GM19438 (cell line): ENCODE measurements around the gene TUBGCP3.
"Not testable (repeated sequence)": the region's sequence is repeated elsewhere in the genome, so short reads cannot be mapped to it uniquely, and the experiment has no call there.

Source experiments
- ATAC-seq: cut with Tn5 transposase; IDR thresholded peaks from one replicate; pipeline ENCODE4 v1.9.1; 2021; ENCODE audit warnings: low read depth; ENCODE audit not compliant: unreplicated experiment

Gene TUBGCP3

DNA sequence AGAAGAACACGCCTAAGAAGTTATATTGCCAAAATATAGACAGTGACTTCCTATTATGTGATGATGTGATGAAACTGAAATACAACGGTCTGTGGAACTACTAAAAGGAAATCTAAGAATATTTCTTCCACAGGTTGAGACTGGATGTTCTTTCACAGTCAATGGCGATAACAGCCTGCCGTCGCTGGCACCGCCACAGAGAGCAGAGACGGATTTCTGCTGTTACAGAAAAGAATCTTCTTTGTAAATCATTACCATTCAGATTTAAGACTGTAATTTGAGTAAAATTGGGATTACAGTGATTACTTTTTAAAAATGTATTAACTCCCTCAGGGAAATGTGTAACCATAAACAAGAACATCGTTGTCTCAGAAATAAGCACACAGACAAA is 100.8 kb downstream of the TUBGCP3 start:
- ATAC-seq: no peak

DNA sequence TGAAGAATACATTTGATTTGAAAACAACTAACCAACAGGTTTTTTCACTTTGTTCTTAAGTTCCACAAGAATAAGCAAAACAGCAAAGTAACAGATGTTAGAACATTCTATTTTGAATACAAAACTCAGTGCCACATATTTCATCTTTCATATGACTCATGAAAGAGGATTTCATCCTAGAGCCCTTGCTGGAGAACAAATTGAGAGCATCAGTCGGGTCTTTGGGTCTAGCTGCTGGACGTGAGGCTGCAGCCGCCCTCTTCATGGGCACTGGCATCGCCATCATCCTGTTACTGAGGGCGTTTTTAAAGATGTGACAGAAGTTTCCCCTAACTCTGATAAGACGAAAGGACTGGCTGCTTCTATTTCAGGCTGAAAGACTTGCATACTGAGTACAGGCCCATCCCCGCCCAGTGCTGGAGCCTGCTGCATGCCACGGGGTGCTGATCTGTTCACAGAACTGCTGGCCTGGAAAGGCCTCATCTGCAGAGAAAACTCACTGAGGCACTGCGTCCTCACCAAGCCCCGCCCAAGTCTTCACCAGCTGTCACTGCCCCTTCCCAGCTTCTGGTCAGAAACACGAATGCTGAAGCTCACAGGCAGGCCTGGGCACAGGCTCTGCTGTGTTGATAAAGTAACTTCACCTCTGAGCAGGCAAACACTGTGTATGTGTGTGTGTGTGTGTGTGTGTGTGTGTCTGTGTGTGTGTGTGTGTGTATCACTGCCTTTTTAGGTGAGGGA is 101.4 kb downstream of the TUBGCP3 start:
- ATAC-seq: no peak

DNA sequence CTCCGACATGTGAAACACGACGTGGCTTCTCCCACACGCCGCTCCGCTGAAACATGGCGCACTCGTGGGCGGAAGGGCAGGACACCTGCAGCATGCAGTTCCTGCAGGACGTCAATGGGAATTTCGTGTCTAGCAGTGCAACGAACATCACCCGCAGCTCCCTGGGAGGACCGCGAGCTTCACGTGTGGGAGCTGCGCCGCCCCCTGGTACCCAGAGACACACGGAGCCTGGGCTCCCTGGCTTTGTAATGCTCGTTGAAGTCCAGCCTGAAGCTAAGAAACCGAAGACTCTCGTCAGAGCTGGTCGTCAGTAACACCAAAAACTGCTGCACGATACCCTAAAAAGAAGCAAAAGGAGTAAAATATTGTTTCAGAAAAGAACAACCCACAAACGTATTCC is 102.1 kb downstream of the TUBGCP3 start:
- not testable (repeated sequence) for ATAC-seq

DNA sequence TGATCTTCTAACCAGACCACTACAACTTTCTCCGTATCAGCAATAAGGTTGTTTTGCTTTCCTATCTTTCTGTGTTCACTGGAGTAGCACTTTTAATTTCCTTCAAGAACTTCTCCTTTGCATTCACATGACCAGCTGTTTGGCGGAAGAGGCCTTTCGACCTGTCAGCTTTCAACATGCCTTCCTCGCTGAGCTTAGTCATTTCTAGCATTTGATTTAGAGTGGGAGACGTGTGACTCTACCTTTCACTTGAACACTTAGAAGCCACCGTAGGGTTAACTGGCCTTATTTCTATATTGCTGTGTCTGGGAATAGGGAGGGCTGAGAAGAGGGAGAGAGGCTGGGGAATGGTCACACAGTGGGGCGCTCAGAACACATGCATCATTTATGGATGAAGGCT is 104.7 kb downstream of the TUBGCP3 start:
- no peak for ATAC-seq

DNA sequence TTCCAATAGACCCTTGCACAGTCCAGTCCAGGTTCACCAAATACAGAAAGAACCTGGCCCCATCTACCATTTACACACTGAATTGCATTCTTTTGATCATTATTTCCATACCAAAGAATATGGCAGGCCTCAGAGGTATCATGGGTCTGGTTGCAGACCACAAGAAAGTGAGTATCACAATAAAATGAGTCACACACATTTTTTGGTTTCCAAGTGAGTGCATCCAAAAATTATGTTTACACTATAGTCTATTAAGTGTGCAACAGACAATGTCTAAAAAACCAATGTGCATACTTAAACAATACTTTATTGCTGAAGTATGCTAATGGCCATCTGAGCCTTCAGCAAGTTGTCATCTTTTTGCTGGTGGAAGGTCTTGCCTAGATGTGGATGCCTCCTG is 106.5 kb downstream of the TUBGCP3 start:
- no peak for ATAC-seq

DNA sequence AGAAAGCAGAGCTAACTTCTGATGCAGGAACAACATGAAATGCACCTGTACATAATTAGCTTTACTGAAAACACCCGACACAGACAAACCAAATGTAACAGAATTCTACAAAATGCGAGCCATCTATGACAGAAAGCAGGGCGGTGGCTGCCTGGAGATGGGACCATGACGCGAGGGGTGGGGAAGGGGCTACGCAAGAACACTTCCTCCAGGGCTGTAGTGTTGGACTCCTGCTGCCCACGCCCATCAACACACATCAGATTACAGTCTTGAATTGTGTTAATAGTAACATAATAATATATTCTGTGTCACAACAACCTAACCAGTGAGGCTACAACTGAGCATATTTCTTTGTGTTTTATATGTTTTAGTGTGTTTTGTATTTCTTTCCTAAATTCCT is 108.6 kb downstream of the TUBGCP3 start:
- ATAC-seq: no peak

DNA sequence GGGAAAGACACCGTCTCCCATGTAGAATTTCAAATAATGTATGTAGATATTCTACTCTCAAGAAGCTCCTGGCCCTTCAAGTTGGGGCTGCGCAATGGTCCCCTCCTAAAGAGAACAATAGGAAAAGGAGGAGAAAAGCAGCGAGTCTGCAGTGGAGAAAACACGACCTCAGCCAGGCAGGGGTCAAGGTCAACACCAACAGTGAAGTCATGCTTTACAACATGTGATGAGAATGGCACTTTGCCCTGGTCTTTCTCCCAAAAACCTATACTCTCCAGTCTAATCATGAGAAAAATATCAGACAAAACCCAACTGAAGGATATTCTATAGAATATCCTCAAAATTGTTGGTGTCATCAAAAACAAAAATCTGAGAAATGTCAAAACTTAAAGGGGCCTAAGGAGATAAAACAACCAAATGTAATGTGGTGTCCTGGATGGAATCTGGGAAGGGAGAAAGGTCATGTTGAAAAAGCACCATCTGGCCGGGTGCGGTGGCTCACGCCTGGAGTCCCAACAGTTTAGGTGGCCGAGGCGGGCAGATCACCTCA is 110.8 kb downstream of the TUBGCP3 start:
- ATAC-seq: no peak

DNA sequence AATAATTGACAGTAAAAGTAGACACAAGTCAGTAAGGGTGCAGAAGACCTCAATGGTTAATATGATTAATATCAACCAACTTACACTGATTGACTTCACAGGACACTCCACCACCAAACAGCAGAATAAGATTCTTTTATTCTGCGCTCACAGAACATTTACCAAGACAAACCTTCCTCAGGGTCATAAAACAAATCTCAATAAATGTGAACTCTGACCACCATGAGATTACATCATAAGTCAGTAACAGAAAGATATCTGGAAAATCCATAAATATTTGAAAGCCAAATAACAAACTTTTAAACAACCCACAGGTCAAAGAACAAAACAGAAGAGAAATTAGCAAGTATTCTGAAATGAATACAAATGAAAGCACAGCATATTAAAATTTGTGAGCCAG is 112.1 kb downstream of the TUBGCP3 start:
- ATAC-seq: no peak

DNA sequence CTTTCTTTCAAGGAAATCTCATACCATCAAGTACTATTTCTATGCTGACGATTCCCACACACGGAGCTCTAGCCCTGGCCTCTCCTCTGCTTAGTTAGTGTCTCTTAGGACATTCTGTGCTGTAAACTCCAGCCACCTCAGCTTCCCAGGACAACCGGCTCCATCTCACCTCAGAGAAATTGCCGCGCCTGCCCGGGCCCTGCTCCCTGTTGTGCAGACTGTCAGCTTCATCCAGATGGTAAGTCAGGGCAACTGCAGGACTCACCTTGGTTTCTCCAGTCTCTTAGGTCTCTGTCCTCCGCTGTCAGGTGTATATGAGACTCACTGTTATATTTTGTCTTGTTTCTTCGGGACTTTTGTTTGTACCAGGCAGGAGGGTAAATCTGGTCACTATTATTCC is 113.1 kb downstream of the TUBGCP3 start:
- ATAC-seq: no peak

DNA sequence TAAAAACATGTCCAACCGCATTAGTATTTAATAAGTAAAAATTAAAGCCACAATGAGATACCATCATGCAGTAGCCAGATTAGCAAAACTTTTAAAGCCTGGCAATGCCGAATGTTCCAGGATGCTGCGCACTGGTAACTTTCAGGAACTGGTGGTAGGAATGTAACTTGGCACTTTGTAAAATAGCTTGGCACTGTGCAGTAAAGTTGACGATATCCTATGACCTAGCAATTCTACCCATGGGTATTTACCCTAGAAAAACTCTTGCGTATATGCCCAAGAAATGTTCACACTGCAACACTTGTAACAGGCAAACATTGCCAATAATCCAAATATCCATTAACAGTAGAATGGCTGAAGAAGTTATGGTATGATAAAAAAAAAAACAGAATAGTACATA is 114.1 kb downstream of the TUBGCP3 start:
- ATAC-seq: no peak

DNA sequence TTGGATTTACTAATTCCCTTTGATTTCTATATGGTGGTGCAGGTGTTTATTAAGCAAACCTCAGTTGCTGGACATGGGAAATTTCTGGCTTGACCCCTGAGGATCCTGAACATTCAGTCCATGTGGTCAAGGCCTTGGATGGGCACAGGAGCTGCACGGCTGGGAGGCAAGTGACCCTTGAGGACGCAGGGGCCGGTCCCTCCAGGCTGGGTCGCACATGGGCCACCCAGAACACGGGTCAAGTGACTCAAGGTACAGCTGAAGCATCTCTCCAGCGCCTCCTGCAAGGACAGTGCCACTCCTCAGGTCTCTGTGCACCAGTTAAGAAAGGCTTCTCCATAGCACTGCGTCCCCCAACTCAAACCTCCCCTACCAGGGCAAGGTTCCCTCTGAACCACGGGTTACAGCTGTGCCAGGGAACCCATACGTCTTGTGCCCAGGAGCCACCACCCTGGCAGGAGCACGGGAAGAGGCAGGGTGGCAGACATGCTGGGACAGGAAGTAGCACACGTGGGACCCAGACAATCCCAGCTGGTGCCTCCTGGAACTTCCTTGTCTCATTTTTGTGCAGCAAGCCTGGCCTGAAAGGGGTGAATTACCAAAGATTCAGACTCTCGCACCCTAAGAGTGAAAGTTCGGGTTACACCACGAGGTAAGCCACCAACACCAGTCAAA is 118.7 kb downstream of the TUBGCP3 start:
- ATAC-seq: no peak

DNA sequence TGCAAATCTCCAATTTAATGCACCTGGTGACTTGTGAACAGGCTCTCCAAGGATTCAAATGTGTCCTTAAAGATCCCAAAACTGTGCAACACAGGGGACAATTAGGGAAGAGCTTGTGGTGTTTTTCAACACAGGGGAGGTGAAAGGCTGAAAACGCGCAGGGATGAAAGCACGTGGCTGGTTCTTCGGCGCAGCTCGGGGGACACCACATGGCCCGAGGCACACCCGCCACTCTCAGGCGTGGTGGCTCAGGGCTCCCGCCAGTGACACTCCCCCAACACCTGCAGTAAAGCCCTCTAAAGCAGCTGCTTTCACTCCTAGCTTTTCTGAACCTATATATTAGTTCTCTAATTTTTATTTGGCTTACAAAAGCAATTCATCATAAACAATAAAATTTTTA is 119.9 kb downstream of the TUBGCP3 start:
- ATAC-seq: no peak

DNA sequence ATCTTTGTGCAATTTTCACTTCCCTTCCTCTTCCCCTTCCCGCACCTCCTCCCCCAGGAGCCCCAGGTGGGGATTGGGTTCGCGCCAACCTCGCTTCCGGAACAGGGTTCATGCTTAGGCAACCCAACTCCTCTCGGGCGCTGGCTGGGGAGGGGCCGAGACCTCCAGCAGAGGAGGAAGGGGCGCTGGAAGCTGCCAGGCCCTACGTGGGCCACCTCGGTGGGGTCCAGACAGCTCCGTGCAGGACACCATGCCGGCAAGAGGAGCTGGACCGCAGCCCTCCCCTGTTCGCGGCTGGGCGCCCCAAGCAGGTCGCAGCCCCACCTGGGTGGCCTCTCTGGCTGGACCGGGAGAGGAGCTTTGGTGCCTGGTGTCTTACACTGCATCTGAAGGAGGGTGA is 120.7 kb downstream of the TUBGCP3 start:
- no peak for ATAC-seq

DNA sequence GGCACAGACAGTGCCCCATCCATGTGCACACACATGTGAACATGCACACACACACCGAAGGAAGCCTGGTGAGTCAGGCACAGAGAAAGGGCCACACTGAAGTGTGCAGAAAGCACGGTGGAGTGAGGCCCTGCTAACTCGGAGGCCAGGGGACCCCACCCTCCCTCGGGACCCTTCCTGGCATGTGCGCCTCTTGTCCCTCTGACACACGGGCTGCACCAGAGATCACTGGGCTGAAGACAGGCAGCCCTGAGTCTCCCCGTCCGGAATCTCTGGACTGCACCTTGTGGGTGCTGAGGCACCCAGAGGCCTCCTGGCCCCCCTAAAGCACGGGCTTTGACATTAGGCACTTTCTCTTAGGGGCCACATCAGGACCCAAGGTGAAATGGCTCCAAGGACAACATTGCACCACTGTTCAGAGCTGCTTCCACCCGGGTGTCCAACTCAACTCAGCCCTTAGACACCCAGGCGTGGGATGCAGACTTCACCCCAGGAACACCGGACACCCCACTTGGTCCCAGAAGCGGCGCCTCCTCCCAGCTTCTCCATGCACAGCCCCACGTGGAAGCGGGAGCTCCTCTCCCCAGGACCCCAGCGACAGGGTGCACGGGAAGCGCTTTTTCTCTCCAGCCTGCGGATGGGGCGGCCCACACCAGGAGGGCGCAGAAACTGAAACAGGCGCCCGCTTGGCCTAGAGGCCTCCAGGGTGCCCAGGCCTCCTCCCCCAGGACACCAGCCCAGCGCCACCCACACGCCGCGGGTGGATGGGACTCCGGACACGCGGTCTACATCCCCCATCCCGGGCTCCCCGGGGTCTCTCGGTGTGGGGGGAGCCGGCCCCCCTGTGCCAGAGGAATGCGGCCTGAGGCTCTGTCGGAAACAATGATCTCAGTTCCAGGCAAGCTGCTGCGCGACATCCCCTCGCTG is 121.6 kb downstream of the TUBGCP3 start:
- no peak for ATAC-seq

DNA sequence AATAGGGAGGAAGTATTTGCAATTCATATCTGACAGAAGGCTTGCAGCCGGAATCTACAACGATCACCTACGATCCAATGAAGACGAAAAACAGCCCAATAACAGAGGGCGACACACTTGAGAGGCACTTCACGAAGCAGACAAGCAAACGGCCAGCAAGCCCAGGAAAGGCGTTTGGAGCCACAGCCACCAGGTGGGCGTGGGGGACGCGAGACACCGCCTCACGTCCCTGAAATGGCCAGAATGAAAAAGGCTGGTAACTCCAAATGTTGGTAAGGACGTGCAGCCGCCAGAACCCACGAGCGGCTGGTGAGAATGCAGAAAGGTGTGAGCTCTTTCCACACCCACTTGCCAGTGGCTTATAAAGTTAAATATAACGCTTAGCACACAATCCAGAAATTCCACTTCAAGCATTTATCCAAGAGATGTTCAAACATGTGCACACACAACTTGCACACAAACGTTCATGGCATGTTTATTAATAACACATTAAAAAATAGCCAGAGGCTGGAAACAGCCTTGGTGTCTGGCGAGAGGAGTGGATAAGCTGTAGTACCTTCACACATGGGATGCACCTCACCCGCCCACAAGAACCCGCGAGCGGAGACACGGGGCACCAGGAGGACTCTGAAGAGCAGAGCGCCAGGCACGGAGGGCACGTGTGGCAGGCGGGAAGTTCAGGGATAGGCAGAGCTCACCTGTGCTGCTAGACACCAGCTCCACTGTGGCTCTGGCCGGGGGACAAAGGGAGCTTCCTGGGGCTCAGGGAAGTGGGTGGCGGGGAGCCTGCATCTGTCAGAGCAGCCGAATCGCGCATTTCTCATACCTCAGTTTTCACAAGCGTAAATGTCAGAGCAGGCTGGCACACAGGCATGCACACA is 122.5 kb downstream of the TUBGCP3 start:
- ATAC-seq: no peak

DNA sequence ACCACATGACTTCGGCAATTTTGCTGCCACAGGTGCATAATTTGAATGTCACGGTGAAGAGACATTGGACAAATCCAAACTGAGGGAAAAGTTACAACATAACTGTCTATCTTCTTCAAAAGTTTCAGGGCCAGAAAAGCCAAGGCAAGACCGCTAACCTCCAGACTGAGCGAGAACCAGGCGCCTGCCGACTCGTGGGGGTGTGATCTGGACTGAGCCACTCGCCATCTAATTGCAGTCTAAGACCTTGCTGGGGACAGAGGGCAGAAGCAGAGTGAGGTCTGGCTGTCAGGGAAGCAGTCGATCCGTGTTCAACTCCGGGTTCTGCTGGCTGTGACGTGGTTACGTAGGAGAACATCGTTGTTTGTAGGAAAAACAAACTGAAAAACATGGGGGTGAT is 123.2 kb downstream of the TUBGCP3 start:
- ATAC-seq: no peak

DNA sequence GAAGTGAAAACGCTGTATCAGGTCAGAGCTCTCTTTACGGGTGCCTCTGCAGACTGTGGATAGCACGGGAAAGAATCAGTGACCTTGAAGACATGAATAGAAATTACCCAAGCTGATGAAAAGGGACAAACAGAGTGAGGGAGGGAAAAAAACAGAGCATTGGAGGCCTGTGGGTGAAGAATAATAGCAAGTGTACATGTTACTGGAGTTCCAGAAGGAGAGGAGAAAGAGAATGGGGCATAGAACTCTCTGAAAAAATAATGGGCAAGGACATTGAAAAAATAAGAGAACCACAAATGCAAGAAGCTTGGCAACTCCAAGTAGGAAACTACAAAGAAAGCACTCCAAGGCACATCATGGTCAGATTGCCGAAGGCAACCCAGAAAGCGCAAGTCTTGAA is 125.5 kb downstream of the TUBGCP3 start:
- ATAC-seq: no peak

DNA sequence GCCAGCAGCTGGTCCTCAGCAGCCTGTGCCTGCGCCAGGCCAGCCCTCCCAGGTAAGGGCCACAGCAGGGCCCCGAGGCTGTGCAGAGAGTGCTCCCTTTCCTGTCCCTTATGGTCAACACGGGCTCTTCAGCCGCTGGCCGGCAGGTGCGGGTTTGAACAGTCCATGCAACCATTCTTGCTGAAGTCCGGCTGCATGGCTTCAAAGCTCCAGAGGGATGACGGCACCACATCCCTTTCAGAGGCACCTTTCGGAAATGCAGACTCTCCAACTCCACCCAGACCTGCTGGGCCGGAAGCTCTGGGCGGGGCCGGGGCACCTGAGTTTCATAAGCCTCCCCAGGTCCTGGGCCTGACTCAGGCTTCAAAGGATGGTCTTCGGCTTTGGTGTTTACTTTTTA is 130.5 kb downstream of the TUBGCP3 start:
- no peak for ATAC-seq

DNA sequence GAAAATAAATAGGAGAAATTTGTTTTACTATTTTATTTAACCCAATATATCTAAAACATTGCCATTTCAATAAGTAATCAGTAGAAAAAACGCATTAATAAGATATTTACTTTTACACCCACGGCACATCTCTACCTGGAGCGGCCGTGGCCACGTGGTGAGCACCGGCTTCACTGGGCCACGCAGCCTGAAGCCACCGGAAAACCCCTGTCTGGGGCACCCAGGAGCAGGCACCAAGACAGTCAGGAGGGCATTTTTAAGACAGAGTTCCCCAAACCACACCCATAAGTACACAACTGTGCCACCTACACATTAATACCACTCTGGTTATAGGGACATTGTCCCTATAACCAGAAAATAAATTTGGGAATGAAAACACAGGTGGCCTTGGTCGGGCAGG is 130.9 kb downstream of the TUBGCP3 start:
- ATAC-seq: no peak
